NCI-H1417 treated with DMSO at 0.1 percent for 48 hours (cell line): ENCODE data around the gene KCNAB2.

Experiments
- DNase-seq: peaks from one replicate; lab custom pipeline; 2025; lab: John Stamatoyannopoulos, UW

Gene KCNAB2

GRCh38 chr1:6097824-6098223 is 52.1 kb downstream of the KCNAB2 start:
- no peak for DNase-seq

- DNase-seq, result no peak
Measured at GRCh38 chr1:6098303-6099215, 52.9 kb downstream of the KCNAB2 start.

DNA sequence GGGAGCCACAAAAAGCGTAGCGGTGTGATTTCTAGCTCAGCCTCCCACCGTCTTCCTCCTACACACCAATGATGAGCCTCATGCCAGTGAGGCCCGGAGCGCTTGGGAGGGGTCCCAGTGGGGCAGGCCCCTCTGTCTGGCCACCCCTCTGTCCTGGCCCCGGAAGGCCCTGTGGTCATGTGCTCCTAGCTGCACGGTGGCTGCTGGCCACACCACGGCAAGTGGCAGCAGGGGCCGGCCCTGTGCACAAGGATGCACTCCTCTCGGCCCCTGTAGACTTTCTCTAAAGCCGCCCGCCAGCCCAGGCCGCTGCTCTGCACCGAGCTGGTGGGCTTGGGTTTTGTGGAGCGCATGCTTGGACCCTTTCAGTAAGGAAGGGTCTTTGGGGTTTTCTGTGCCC is 53.6 kb downstream of the KCNAB2 start:
- no peak for DNase-seq

GRCh38 chr1:6099787-6100765 is 54.4 kb downstream of the KCNAB2 start:
- no peak for DNase-seq

DNA sequence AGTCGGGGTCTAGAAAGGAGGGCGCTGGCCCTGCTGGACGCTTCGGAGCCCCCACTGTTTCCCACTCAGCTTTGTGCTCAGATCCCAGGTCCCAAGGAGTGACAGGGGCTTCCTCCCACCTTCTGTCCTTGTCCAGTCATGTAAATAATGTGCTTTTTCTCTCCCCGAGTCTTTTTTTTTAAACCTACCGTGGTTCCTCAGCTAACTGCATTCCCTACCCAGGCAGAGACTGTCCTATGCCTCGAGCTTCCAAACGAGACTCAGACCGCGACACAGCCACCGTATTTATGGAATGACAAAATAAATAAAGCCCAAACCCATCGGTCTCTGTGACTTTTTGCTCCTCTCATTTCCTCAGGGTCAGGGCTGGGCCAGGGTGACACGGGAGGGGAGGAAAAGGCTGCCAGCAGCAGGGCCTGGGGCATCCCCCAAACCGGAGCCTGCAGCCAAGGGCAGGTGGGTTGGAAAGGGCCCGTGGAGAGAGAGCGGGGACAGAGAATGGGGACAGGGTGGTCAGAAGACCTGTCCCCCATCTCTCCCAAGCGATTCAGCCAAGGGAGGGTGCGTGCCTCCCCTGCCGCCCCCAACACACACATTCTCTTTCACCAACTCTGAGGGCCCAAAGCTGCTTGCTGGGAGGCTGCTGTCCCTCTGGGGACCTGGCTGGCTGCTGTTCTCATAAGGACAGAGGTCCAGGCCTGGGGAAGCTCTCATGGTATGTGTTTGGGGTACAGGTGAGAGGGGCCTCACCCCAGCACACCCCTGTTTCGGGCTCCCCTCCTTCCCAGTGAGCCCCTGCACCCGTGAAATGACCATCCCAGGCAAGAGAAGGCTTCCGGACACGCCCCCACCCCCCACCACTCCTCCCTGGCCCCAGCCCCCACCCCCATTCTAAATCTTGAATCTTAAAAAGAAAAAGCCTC is 55.4 kb downstream of the KCNAB2 start:
- no peak for DNase-seq

- no peak for DNase-seq
Measured at GRCh38 chr1:6101826-6102531, 56.3 kb downstream of the KCNAB2 start.

DNA sequence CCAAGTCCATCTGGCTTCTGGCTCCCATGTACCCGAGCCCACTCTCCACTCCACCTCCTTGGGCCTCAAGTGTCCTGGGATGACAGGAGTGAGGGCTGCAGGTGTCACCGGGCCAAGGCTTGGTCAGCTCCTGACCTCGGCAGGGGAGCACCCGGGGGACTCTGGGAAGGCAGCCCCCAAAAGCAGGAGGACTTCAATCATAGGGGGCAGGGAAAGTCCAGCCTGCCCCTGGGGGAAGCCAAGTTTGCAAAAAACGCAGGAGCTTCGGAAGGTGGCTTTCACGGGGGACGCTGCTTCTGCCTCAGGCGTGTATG is 56.8 kb downstream of the KCNAB2 start:
- DNase-seq, result no peak

DNA sequence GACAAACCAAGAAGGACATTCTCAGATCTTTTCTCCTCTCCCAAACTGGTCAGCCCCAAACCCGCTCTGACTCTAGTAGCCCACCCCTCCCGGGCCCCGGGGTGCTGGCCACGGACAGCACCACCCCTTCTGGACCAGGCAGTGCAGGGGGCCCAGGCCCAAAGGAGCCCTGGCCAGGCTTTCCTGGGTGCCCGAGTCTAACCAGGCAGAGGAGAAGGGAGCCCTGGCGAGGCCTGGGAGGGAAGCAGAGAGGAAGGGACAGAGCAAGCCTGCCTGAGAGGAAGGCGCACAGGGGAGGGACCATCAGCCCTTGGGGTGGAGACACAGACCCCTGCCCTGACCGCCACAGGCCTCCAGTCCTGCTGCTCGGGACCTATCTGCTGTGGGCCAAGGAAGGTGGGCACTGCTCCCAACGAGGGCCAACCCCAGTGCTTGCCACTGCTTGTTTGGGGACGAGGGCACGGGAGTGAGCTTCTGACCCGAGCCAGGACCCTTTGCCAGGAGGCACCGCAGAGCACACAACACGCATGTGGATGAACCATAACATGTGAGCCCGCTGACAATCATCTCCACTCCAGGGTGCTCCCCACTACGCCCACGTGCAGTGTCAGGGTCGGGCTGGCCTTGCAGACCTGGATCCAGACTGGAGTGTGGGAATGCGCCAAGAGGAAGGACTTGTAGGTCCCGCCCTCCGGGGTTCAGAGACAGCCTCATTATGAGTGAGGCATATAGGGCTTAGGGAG is 57.6 kb downstream of the KCNAB2 start:
- no peak for DNase-seq

DNA sequence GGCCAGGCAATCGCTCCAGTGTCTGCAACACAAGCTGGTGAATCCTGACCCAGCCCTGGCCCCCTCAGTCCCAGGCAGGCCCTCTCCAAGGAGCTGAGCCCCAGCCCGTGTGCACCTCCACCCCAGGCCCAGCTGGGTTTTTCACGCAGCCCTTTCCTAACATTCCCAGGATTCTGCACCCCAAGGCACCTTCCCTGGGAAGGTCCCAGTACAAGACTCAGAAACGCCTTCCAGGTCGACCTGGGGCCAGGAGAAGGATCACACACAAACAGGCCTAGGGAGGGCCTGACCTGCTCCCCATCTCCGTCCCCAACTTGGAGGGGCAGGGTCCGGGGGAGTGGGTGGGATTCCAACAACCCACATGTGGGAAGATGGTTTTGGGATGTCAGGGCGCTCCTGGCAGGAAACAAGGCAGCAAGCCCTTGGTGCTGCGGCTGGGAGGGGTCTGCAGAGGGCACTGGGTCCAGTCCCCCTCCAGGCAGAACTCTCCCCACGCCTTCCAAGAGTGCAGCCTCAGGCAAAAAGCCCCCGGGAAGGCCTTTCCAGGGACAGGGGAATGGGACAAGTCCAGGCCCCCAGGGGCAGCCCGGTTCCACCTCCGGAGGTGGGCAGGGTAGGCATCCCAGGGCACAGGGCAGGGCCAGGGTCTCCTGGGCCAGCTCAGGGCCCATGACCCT is 58.3 kb downstream of the KCNAB2 start:
- DNase-seq, result no peak

- DNase-seq, result no peak
Measured at GRCh38 chr1:6104631-6105030, 58.9 kb downstream of the KCNAB2 start.

- no peak for DNase-seq
Measured at GRCh38 chr1:6105218-6105679, 59.6 kb downstream of the KCNAB2 start.

DNA sequence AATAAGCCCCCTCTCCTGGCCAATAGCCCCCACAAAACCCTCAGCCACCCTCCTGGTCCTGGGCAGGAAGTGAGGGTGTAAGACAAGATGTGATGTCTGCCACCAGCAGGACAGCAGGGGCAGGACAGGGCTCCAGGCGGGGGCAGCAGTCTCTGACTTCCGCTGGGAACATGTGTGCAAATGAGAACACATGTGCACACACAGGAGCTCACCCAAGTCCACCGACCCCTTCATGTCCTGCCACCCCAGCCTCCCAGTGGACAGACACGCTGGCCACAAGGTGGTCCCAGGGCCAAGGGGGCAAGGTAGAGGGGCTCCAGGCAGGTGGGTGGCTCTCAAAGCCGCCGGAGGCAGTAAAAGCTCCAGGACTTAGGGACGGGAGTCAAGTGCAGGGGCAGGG is 60.1 kb downstream of the KCNAB2 start:
- DNase-seq, result no peak

- no peak for DNase-seq
Measured at GRCh38 chr1:6106321-6106731, 60.6 kb downstream of the KCNAB2 start.

DNA sequence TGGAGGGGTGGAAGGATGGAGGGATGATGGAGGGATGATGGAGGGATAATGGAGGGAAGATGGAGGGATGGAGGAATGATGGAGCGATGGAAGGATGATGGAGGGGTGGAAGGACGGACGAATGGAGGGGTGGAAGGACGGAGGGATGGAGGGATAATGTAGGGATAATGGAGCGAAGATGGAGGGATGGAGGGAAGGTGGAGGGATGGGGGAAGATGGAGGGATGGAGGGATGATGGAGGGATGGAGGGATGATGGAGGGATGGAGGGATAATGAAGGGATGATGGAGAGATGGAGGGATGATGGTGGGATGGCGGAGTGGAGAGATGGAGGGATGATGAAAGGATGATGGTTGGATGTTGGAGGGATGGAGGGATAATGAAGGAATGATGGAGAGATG is 61.3 kb downstream of the KCNAB2 start:
- DNase-seq, result no peak

DNA sequence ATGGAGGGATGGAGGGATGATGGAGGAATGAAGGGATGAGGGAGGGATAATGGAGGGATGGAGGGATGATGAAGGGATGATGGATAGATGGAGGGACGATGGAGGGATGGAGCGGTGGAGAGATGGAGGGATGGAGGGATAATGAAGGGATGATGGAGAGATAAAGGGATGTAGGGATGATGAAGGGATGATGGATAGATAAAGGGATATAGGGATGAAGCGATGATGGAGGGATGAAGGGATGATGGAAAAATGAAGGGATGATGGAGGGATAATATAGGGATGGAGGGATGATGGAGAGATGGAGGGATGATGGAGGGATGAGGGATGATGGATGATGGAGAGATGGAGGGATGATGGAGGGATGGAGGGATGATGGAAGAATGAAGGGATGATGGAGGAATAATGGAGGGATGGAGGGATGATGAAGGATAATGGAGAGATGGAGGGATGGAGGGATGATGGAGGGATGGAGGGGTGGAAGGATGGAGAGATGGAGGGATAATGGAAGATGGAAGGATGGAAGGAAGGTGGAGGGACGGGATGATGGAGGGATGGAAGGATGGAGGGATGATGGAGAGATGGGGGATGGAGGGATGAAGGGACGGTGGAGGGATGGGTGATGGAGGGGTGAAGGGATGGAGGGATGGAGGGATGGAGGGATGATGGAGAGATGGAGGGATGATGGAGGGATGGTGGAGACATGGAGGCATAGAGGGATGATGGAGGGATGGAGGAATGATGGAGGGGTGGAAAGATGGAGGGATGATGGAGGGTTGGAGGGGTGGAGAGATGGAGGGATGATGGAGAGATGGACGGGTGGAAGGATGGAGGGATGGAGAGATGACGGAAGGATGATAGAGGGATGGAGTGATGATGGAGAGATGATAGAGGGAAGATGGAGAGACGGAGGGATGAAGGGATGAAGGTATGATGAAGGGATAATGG is 62.0 kb downstream of the KCNAB2 start:
- DNase-seq, result no peak

DNA sequence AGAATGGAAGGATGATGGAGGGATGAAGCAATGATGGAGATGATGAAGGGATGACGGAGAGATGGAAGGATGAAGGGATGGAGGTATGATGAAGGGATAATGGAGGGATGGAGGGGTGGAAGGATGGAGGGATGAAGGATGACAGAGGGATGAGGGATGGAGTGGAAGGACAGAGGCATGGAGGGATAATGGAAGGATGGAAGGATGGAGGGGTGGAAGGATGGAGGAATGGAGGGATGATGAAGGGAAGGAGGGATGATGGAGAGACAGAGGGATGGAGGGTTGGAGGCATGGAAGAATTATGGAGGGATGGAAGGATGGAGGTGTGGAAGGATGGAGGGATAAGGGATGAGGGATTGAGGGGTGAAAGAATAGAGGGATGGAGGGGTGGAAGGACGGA is 62.8 kb downstream of the KCNAB2 start:
- no peak for DNase-seq

- no peak for DNase-seq
Measured at GRCh38 chr1:6108937-6109614, 63.4 kb downstream of the KCNAB2 start.

- DNase-seq, result no peak
Measured at GRCh38 chr1:6109688-6110087, 64.0 kb downstream of the KCNAB2 start.
